Adrenal gland (tissue), 12 donors: ENCODE data around the gene MET. TPM values are rescaled to one million over a fixed set of nuclear protein-coding genes. Genes with fewer than 3 reads are reported as not detected.
A peak's percentile ranks its signal among the peaks of the same experiment; 100 is the strongest.

ENCODE experiments used
- DNase-seq, 7 donors: peaks; one replicate each; pipeline ENCODE4 v3.0.0-alpha.2; 2019 to 2020
- H3K27ac ChIP-seq, 5 donors: fragments of 200-600 bp; sonication (generic) in 4 of 5; 1 replicate in 3 of 5; 2 replicates in 2 of 5; pipeline versions ENCODE4 v1.5.1 to v1.8.0; 2016 to 2020; ENCODE audit warnings: mild to moderate bottlenecking in 1 of 5
- H3K27me3 ChIP-seq: fragments of 200-600 bp; 2 replicates; pipeline ENCODE4 v1.8.0; 2021
- H3K36me3 ChIP-seq, 2 donors: fragments of 200-600 bp; replicated peaks in 1 of 2; 1 replicate in 1 of 2; 2 replicates in 1 of 2; pipeline versions ENCODE4 v1.5.1 to v1.8.0; 2018 to 2022
- H3K4me1 ChIP-seq, 2 donors: fragments of 200-600 bp; replicated peaks in 1 of 2; 1 replicate in 1 of 2; 2 replicates in 1 of 2; pipeline versions ENCODE4 v1.5.1 to v1.8.0; 2018 to 2021
- H3K4me3 ChIP-seq, 4 donors: fragments of 200-600 bp; sonication (generic) in 3 of 4; one replicate each; pipeline ENCODE4 v1.5.1; 2016 to 2018
- H3K9me3 ChIP-seq, 3 donors: fragments of 200-600 bp; sonication (generic) in 1 of 3; replicated peaks in 1 of 3; 1 replicate in 2 of 3; 2 replicates in 1 of 3; pipeline versions ENCODE4 v1.5.1 to v1.8.0; 2016 to 2021
- CTCF ChIP-seq, 6 experiments: fragments of 450-650 bp in 4 of 6; fragments of 200-600 bp in 2 of 6; sonication (generic) in 1 of 6; IDR thresholded peaks; 1 replicate in 5 of 6; 2 replicates in 1 of 6; pipeline versions ENCODE4 v1.5.1 to v1.8.0; 2016 to 2021; ENCODE audit warnings: antibody characterized with exemption in 6 of 6, mild to moderate bottlenecking in 2 of 6, moderate library complexity in 1 of 6
- POLR2A ChIP-seq, 2 donors: fragments of 450-650 bp; IDR thresholded peaks; one replicate each; pipeline ENCODE4 v1.6.1; 2017; ENCODE audit warnings: antibody characterized with exemption in 2 of 2, mild to moderate bottlenecking in 2 of 2, moderate library complexity in 1 of 2
- WGBS, 4 donors: extraction: QIAGEN DNeasy Blood & Tissue Kit in 2 of 4; methylation state at CpG; one replicate each; pipeline versions ENCODE4 v1.1.5 to v1.1.7; 2013 to 2017; 5-methylcytosine and 5-hydroxymethylcytosine counted together
- intact Hi-C, 2 donors: fragments of 100-400 bp; cut with DNase I; formaldehyde crosslinking; loops; one replicate each; pipeline versions ENCODE4 v1.14.1 to v1.15.0; 2022 to 2023
- polyA plus RNA-seq, 3 donors: library from polyadenylated mRNA; stranded (reverse); fragments of 200-250 nt in 2 of 3; fragments of 350-450 nt in 1 of 3; fragmentation: Illumina TruSeq in 1 of 3; extraction: RNeasy Lipid Tissue Mini Kit (QIAGEN cat#74804) in 1 of 3; gene quantifications; one replicate each; pipeline ENCODE4 v1.2.3, GENCODE V29; 2013 to 2014
- total RNA-seq, 9 donors: library from RNA; depleted of rRNA in 4 of 9; stranded (reverse); fragments of >200 nt in 4 of 9; fragments of 120-200 nt in 1 of 9; fragmentation: NEBNext Ultra II Directional in 1 of 9; extraction: Animal tissue kit (Norgen Biotek cat#: 25700) in 1 of 9; gene quantifications; one replicate each; pipeline versions ENCODE4 v1.1.0 to v1.2.4, GENCODE V29; 2013 to 2023
- donor health status: healthy with polysubstance abuse.
- donor health status: Bipolar disorder and iron deficiency.
- donor health status: DM: yes; HTN: yes; CAD: no.
- donor health status: DM: no; HTN: no; CAD: no.
- donor health status: DM: no; HTN: no; CAD: no.
- donor health status: DM: yes; HTN: yes; CAD: no.

The MET gene
- total and polyA plus RNA-seq, 12 donors: 0.55 to 2.3 (median 0.79) TPM

- Histone ChIP-seq H3K4me3 (no peak overlapping the region), H3K36me3 (no peaks in the 10 kb centered on the region), H3K27me3 (peaks cover 3% of the 10 kb centered on the region), H3K4me1 (no peaks in the 10 kb centered on the region), H3K27ac (no peak overlapping the region), H3K9me3 (no peaks in the 10 kb centered on the region)
- 74 to 85% (median 81%) methylated on average over 7 of the region's 7 CpGs for WGBS, 4 donors
- intact Hi-C loops: loop anchor here in 1 of 2 donors (10.0 kb wide), 1 partner anchor 627 kb away; no protein-coding TSS in a partner anchor
- TF ChIP-seq CTCF (IDR thresholded peaks at IDR 0.05) (no peak), POLR2A (IDR thresholded peaks at IDR 0.05) (no peak)
- no peak for DNase-seq
These were observed 130.2 kb downstream of the MET start for GRCh38 chr7:116802144-116802745.

- peak in 2 of 7 donors; percentile 28 to 30 for DNase-seq
- H3K27me3 ChIP-seq: peaks cover 3% of the 10 kb centered on the region
- H3K27ac ChIP-seq: no peak overlapping the region
- 42 to 49% (median 46%) methylated on average over 5 of the region's 5 CpGs for WGBS, 4 donors
- no peaks in the 10 kb centered on the region for H3K9me3 ChIP-seq
- TF ChIP-seq POLR2A (IDR thresholded peaks at IDR 0.05): no peak
- peak in 4 of 6 experiments; percentile 25 to 40 (median 28) for TF ChIP-seq CTCF (IDR thresholded peaks at IDR 0.05)
- H3K4me1 ChIP-seq: no peaks in the 10 kb centered on the region
- intact Hi-C loops: loop anchor here in 1 of 2 donors (10.0 kb wide), 1 partner anchor 628 kb away; no protein-coding TSS in a partner anchor
- no peak overlapping the region for H3K4me3 ChIP-seq
- H3K36me3 ChIP-seq: no peaks in the 10 kb centered on the region
These were observed 130.8 kb downstream of the MET start for GRCh38 chr7:116802746-116803152.

GRCh38 chr7:116804471-116804870 lies 132.5 kb downstream of the MET start:
- DNase-seq: no peak
- Histone ChIP-seq H3K27me3 (no peaks in the 10 kb centered on the region), H3K27ac (no peak overlapping the region), H3K4me1 (no peaks in the 10 kb centered on the region), H3K36me3 (no peaks in the 10 kb centered on the region), H3K9me3 (no peaks in the 10 kb centered on the region), H3K4me3 (no peak overlapping the region)
- 77 to 87% (median 81%) methylated on average over 3 of the region's 3 CpGs for WGBS, 4 donors
- TF ChIP-seq POLR2A (IDR thresholded peaks at IDR 0.05) (no peak), CTCF (IDR thresholded peaks at IDR 0.05) (no peak)
- intact Hi-C loops: loop anchor here in 1 of 2 donors (10.0 kb wide), 1 partner anchor 630 kb away; no protein-coding TSS in a partner anchor

GRCh38 chr7:116805100-116805544 lies 133.1 kb downstream of the MET start:
- no peaks in the 10 kb centered on the region for H3K36me3 ChIP-seq
- H3K9me3 ChIP-seq: no peaks in the 10 kb centered on the region
- WGBS, 4 donors: 63 to 74% (median 73%) methylated on average over 7 of the region's 7 CpGs
- DNase-seq: peak in 1 of 7 donors; percentile 54
- no peak overlapping the region for H3K4me3 ChIP-seq
- no peaks in the 10 kb centered on the region for H3K27me3 ChIP-seq
- no peak overlapping the region for H3K27ac ChIP-seq
- intact Hi-C loops: loop anchor here (5.0 to 10.0 kb wide), 3 partner anchors 208 to 630 kb away; no protein-coding TSS in a partner anchor
- H3K4me1 ChIP-seq: no peaks in the 10 kb centered on the region
- TF ChIP-seq CTCF (IDR thresholded peaks at IDR 0.05) (no peak), POLR2A (IDR thresholded peaks at IDR 0.05) (no peak)
